Chondrocyte (in vitro differentiated cells): ENCODE results near the gene OAT. TPM values are rescaled to one million over a fixed set of nuclear protein-coding genes. Genes with fewer than 3 reads are reported as not detected.

Experiments
- DNase-seq: peaks from one replicate; pipeline ENCODE4 v3.0.0; 2021; ENCODE audit warnings: mixed read lengths, low spot score
- H3K27ac Mint-ChIP-seq: one replicate; pipeline ENCODE4 v1.8.0; 2021; ENCODE audit warnings: mild to moderate bottlenecking, moderate library complexity, mixed read lengths; ENCODE audit not compliant: unreplicated experiment
- H3K27me3 Mint-ChIP-seq: 2 replicates; pipeline ENCODE4 v1.8.0; 2021; ENCODE audit warnings: low read depth, mixed read lengths
- H3K36me3 Mint-ChIP-seq: 2 replicates; pipeline ENCODE4 v1.8.0; 2021; ENCODE audit warnings: low read depth, mixed read lengths
- H3K4me1 Mint-ChIP-seq: 2 replicates; pipeline ENCODE4 v1.8.0; 2021; ENCODE audit warnings: low read depth, mild to moderate bottlenecking, mixed read lengths
- H3K4me3 Mint-ChIP-seq: one replicate; pipeline ENCODE4 v1.8.0; 2021; ENCODE audit warnings: mild to moderate bottlenecking, moderate library complexity, mixed read lengths; ENCODE audit not compliant: unreplicated experiment
- H3K9me3 Mint-ChIP-seq: 2 replicates; pipeline ENCODE4 v1.8.0; 2021; ENCODE audit warnings: low read depth, mixed read lengths
- total RNA-seq: library from RNA; stranded (reverse); gene quantifications from 3 replicates; pipeline ENCODE4 v1.2.1, GENCODE V29; 2021
- TF ChIP-seq, protein P1 (sequence below): fragments of 200-600 bp; sonication (generic); IDR thresholded peaks from 2 replicates; pipeline ENCODE4 v1.5.0; 2021; ENCODE audit warnings: antibody characterized with exemption, mild to moderate bottlenecking, moderate library complexity

The OAT gene
- total RNA-seq, 1 donor from 2014 or later: 152 TPM

DNA sequence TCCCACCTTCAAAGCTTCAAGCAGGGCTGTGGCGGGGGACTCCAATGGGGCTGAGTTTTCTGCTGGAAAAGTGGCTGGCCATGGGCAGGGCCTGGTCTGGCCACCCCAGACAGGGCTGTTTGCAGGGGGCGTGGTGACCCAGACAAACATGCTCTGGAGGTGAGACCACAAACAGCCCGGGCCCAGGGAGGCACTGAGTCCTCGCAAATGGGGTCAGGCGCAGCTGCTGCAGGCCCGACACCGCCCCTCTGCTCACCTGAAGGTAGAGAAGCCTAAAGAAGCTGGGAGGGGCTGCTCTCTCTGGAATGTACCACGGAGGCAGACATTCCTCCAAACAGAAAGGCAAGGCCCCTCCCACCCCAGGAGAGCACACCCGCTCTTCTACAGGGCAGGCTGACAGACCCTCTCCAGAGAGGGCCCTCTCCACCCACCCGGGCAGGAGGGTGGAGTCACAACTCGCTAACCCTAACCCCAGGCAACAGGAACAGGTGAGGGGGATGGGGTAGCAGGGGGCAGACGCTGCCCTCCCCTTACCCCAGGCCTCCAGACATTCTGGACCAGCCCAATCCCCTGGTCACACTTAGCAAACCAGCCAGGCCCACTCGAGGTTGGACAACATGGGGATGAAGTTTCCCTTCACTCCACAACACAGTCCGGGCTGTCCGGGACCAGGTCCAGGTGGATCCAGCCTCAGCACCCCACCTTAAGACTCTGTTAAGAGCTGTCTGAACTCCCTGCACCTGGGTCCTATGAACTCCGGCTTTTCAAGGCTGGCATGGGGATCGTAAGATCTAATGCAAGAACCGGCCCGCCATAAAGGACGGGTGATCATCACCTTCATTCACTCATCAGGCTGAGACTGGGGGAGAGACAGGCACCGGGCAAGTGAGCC, 32.3 kb downstream of the OAT start:
- DNase-seq: no peak
- peaks cover 1% of the 10 kb centered on the region for H3K36me3 Mint-ChIP-seq
- no peak overlapping the region for H3K4me3 Mint-ChIP-seq
- TF ChIP-seq, protein P1, sequence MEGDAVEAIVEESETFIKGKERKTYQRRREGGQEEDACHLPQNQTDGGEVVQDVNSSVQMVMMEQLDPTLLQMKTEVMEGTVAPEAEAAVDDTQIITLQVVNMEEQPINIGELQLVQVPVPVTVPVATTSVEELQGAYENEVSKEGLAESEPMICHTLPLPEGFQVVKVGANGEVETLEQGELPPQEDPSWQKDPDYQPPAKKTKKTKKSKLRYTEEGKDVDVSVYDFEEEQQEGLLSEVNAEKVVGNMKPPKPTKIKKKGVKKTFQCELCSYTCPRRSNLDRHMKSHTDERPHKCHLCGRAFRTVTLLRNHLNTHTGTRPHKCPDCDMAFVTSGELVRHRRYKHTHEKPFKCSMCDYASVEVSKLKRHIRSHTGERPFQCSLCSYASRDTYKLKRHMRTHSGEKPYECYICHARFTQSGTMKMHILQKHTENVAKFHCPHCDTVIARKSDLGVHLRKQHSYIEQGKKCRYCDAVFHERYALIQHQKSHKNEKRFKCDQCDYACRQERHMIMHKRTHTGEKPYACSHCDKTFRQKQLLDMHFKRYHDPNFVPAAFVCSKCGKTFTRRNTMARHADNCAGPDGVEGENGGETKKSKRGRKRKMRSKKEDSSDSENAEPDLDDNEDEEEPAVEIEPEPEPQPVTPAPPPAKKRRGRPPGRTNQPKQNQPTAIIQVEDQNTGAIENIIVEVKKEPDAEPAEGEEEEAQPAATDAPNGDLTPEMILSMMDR: no peak
- no peaks in the 10 kb centered on the region for H3K9me3 Mint-ChIP-seq
- H3K4me1 Mint-ChIP-seq: no peaks in the 10 kb centered on the region
- H3K27ac Mint-ChIP-seq: no peak overlapping the region
- peaks cover 7% of the 10 kb centered on the region for H3K27me3 Mint-ChIP-seq

DNA sequence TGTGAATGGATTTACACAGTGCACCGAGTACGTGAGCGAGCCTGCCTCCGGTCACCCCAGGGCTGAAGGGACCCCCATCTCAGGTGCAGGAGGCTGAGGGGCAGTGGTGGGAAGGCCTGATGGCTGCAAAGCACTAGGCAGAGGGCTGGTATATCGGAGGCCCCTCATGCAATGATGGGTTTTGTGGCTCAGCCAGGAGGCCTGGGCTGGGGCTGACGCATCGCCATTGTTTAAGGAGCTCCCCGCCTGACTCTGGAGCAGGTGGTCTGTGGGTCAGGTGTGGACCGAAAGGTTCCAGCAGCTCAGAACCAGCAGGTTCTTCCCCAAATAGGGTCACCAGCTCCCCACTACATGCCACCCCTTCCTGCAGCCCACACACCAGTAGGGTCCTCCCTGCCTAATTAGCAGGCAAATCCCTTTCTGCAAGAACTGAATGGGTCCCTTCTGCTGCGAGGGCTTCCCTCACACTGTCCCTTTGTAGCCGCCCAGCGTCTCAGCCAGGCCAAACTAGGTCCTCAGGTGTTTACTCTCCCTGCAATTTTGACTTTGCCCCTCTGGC, 33.0 kb downstream of the OAT start:
- H3K4me1 Mint-ChIP-seq: no peaks in the 10 kb centered on the region
- H3K4me3 Mint-ChIP-seq: no peak overlapping the region
- no peaks in the 10 kb centered on the region for H3K9me3 Mint-ChIP-seq
- no peak for DNase-seq
- H3K36me3 Mint-ChIP-seq: peaks cover 1% of the 10 kb centered on the region
- H3K27ac Mint-ChIP-seq: no peak overlapping the region
- TF ChIP-seq, protein P1: no peak
- H3K27me3 Mint-ChIP-seq: peaks cover 13% of the 10 kb centered on the region

GRCh38 chr10:124384591-124385190, 34.0 kb downstream of the OAT start:
- no peaks in the 10 kb centered on the region for H3K4me1 Mint-ChIP-seq
- peaks cover 16% of the 10 kb centered on the region for H3K27me3 Mint-ChIP-seq
- no peak overlapping the region for H3K27ac Mint-ChIP-seq
- H3K36me3 Mint-ChIP-seq: peaks cover 1% of the 10 kb centered on the region
- H3K9me3 Mint-ChIP-seq: no peaks in the 10 kb centered on the region
- TF ChIP-seq, protein P1: no peak
- no peak for DNase-seq
- H3K4me3 Mint-ChIP-seq: no peak overlapping the region

DNA sequence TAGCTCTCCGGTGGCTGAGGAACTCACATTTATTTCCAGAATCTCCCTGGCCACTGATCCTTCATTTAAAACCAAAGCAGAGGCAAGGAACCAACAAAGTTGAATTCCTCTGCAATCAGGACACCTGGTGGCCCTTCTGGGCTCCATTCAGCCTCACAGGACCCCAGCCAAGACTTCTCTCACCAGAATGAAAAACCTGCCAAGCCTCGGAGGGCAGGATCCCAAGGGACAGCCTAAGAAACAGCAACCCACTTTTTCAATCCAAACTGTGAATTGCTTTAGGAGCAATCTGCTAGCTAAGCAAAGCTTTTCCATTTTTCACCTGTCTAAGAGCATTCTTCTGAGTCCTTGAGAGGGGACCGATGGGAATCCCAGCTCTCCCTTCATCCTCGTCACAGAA, 34.6 kb downstream of the OAT start:
- Mint-ChIP-seq H3K27me3 (peaks cover 16% of the 10 kb centered on the region), H3K27ac (no peak overlapping the region), H3K9me3 (no peaks in the 10 kb centered on the region), H3K36me3 (peaks cover 1% of the 10 kb centered on the region), H3K4me1 (no peaks in the 10 kb centered on the region), H3K4me3 (no peak overlapping the region)
- TF ChIP-seq, protein P1: peak; percentile 53
- no peak for DNase-seq

GRCh38 chr10:124383496-124383895, 35.2 kb downstream of the OAT start:
- TF ChIP-seq, protein P1: no peak
- no peak for DNase-seq
- no peak overlapping the region for H3K27ac Mint-ChIP-seq
- H3K27me3 Mint-ChIP-seq: peaks cover 16% of the 10 kb centered on the region
- no peak overlapping the region for H3K4me3 Mint-ChIP-seq
- peaks cover 1% of the 10 kb centered on the region for H3K36me3 Mint-ChIP-seq
- H3K9me3 Mint-ChIP-seq: no peaks in the 10 kb centered on the region
- peaks cover 5% of the 10 kb centered on the region for H3K4me1 Mint-ChIP-seq
